SK-N-SH treated with all-trans-retinoic acid at 6 μM for 48 hours (cell line): Measurements from ENCODE around the gene CCDC57.

Experiments
- ARNTL ChIP-seq: fragments of 450-650 bp; formaldehyde crosslinking; IDR thresholded peaks from 2 replicates; pipeline ENCODE4 v1.5.0; 2020; ENCODE audit warnings: low read depth, mild to moderate bottlenecking, moderate library complexity, borderline replicate concordance
- ESRRG ChIP-seq: fragments of 250-450 bp; sonication (Bioruptor Pico); IDR thresholded peaks from 2 replicates; pipeline ENCODE4 v1.6.1; 2021; ENCODE audit warnings: mild to moderate bottlenecking
- GLIS3 ChIP-seq: fragments of 250-450 bp; sonication (Bioruptor Pico); IDR thresholded peaks from 2 replicates; pipeline ENCODE4 v1.5.0; 2020; ENCODE audit warnings: mild to moderate bottlenecking, moderate library complexity
- ZFP3 ChIP-seq: fragments of 250-450 bp; sonication (Bioruptor Pico); IDR thresholded peaks from 2 replicates; pipeline ENCODE4 v1.5.0; 2020; ENCODE audit warnings: mild to moderate bottlenecking, moderate library complexity
- ZFP30 ChIP-seq: fragments of 450-650 bp; formaldehyde crosslinking; IDR thresholded peaks from 2 replicates; pipeline ENCODE4 v1.5.0; 2022; ENCODE audit warnings: mild to moderate bottlenecking, moderate library complexity
- ZNF70 ChIP-seq: fragments of 450-650 bp; formaldehyde crosslinking; IDR thresholded peaks from 2 replicates; pipeline ENCODE4 v1.5.0; 2020; ENCODE audit warnings: mild to moderate bottlenecking, moderate library complexity
- TF ChIP-seq, protein P1 (sequence below): fragments of 250-450 bp; sonication (Bioruptor Pico); IDR thresholded peaks from 2 replicates; pipeline ENCODE4 v1.8.0; 2020; ENCODE audit warnings: mild to moderate bottlenecking, moderate library complexity, borderline replicate concordance
- TF ChIP-seq, protein P2 (sequence below): fragments of 250-450 bp; sonication (Bioruptor Pico); IDR thresholded peaks from 2 replicates; pipeline ENCODE4 v1.5.1; 2021; ENCODE audit warnings: mild to moderate bottlenecking, moderate library complexity
- TF ChIP-seq, protein P3 (sequence below): fragments of 250-450 bp; sonication (Bioruptor Pico); IDR thresholded peaks from 2 replicates; pipeline ENCODE4 v1.8.0; 2021; ENCODE audit warnings: low read depth, mild to moderate bottlenecking, moderate library complexity, borderline replicate concordance
- TF ChIP-seq, protein P4 (sequence below): fragments of 250-450 bp; sonication (Bioruptor Pico); IDR thresholded peaks from 2 replicates; pipeline ENCODE4 v1.5.1; 2020; ENCODE audit warnings: low read depth, mild to moderate bottlenecking, moderate library complexity
- TF ChIP-seq, protein P5 (sequence below): fragments of 250-450 bp; sonication (Bioruptor Pico); IDR thresholded peaks from 2 replicates; pipeline ENCODE4 v1.5.0; 2020; ENCODE audit warnings: mild to moderate bottlenecking, moderate library complexity

DNA sequence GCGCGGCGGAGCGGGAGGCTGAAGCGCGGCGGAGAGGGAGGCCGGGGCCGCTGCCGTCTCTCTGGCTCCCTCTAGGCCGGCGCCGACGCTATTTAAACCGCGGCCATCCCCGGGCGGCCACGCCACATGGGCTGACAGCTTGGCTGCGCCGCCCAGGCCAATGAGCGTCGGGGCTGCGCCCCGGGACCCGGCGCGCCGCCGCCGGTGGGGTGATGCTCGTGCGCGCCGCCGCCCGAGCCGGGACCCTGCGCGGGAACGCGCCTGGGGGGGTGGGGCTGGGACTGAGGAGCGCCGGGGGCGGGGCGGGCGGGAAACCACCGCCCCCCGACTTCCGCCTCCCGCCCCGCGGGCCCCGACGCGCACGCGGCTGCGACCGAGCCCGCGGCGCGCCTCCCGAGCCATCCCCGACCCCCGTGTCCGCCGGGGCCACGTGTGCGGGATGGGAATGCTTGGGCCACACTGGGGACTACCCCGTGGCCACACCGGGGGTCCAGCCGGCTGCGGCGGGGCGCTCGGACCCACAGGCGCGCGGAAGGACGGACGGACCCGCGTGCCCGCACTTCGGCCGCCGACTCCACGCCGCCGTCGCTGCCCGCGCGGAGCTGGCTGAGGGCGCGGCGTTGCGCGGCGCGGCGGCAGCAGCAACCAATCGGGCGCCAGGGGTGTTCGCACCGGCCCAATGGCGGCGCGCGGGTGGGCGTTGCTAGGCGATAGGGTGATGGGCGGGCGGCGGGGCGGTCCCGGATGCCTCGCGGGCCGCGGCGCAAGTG, 114.3 kb downstream of the CCDC57 start, which contains the start of gene FASN:
- TF ChIP-seq, protein P1, sequence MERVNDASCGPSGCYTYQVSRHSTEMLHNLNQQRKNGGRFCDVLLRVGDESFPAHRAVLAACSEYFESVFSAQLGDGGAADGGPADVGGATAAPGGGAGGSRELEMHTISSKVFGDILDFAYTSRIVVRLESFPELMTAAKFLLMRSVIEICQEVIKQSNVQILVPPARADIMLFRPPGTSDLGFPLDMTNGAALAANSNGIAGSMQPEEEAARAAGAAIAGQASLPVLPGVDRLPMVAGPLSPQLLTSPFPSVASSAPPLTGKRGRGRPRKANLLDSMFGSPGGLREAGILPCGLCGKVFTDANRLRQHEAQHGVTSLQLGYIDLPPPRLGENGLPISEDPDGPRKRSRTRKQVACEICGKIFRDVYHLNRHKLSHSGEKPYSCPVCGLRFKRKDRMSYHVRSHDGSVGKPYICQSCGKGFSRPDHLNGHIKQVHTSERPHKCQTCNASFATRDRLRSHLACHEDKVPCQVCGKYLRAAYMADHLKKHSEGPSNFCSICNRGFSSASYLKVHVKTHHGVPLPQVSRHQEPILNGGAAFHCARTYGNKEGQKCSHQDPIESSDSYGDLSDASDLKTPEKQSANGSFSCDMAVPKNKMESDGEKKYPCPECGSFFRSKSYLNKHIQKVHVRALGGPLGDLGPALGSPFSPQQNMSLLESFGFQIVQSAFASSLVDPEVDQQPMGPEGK = no peak
- TF ChIP-seq ZFP30 (no peak), ARNTL (no peak), GLIS3 (CRISPR knock-in tag) (no peak), ZNF70 (CRISPR knock-in tag) (peak; percentile 46; the same call in 1 of the 2 replicates), ESRRG (no peak), ZFP3 (CRISPR knock-in tag) (0 out of 2 replicates have a peak, but pooled peaks have one; percentile 34)
- TF ChIP-seq, protein P2, sequence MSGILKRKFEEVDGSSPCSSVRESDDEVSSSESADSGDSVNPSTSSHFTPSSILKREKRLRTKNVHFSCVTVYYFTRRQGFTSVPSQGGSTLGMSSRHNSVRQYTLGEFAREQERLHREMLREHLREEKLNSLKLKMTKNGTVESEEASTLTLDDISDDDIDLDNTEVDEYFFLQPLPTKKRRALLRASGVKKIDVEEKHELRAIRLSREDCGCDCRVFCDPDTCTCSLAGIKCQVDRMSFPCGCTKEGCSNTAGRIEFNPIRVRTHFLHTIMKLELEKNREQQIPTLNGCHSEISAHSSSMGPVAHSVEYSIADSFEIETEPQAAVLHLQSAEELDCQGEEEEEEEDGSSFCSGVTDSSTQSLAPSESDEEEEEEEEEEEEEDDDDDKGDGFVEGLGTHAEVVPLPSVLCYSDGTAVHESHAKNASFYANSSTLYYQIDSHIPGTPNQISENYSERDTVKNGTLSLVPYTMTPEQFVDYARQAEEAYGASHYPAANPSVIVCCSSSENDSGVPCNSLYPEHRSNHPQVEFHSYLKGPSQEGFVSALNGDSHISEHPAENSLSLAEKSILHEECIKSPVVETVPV = no peak
- TF ChIP-seq, protein P3, sequence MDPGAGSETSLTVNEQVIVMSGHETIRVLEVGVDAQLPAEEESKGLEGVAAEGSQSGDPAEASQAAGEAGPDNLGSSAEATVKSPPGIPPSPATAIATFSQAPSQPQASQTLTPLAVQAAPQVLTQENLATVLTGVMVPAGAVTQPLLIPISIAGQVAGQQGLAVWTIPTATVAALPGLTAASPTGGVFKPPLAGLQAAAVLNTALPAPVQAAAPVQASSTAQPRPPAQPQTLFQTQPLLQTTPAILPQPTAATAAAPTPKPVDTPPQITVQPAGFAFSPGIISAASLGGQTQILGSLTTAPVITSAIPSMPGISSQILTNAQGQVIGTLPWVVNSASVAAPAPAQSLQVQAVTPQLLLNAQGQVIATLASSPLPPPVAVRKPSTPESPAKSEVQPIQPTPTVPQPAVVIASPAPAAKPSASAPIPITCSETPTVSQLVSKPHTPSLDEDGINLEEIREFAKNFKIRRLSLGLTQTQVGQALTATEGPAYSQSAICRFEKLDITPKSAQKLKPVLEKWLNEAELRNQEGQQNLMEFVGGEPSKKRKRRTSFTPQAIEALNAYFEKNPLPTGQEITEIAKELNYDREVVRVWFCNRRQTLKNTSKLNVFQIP (CRISPR knock-in tag) = no peak
- TF ChIP-seq, protein P4, sequence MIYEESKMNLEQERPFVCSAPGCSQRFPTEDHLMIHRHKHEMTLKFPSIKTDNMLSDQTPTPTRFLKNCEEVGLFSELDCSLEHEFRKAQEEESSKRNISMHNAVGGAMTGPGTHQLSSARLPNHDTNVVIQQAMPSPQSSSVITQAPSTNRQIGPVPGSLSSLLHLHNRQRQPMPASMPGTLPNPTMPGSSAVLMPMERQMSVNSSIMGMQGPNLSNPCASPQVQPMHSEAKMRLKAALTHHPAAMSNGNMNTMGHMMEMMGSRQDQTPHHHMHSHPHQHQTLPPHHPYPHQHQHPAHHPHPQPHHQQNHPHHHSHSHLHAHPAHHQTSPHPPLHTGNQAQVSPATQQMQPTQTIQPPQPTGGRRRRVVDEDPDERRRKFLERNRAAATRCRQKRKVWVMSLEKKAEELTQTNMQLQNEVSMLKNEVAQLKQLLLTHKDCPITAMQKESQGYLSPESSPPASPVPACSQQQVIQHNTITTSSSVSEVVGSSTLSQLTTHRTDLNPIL = no peak
- TF ChIP-seq, protein P5, sequence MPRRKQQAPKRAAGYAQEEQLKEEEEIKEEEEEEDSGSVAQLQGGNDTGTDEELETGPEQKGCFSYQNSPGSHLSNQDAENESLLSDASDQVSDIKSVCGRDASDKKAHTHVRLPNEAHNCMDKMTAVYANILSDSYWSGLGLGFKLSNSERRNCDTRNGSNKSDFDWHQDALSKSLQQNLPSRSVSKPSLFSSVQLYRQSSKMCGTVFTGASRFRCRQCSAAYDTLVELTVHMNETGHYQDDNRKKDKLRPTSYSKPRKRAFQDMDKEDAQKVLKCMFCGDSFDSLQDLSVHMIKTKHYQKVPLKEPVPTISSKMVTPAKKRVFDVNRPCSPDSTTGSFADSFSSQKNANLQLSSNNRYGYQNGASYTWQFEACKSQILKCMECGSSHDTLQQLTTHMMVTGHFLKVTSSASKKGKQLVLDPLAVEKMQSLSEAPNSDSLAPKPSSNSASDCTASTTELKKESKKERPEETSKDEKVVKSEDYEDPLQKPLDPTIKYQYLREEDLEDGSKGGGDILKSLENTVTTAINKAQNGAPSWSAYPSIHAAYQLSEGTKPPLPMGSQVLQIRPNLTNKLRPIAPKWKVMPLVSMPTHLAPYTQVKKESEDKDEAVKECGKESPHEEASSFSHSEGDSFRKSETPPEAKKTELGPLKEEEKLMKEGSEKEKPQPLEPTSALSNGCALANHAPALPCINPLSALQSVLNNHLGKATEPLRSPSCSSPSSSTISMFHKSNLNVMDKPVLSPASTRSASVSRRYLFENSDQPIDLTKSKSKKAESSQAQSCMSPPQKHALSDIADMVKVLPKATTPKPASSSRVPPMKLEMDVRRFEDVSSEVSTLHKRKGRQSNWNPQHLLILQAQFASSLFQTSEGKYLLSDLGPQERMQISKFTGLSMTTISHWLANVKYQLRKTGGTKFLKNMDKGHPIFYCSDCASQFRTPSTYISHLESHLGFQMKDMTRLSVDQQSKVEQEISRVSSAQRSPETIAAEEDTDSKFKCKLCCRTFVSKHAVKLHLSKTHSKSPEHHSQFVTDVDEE = peak; percentile 86
